HEK293 (cell line): ENCODE results near the gene KIAA1671.

ENCODE experiments used
- CTCF ChIA-PET: fragments of 350-600 bp; formaldehyde crosslinking; extraction: SDS; loops from one replicate; lab custom pipeline; 2021; ENCODE audit warnings: antibody characterized with exemption; lab: Yijun Ruan, JAX
- POLR2A ChIA-PET: fragments of 300-600 bp; formaldehyde crosslinking; extraction: SDS; loops from one replicate; lab custom pipeline; 2020; ENCODE audit warnings: antibody characterized with exemption, inconsistent platforms; lab: Yijun Ruan, JAX
- H3K27ac ChIP-seq: fragments of 200-500 bp; sonication (Bioruptor generic); 2 replicates; pipeline ENCODE4 v1.5.1; 2014; ENCODE audit warnings: low read depth, low read length, control low read depth, inconsistent platforms; ENCODE audit errors: extremely low read depth
- H3K36me3 ChIP-seq, 2 experiments: fragments of 200-500 bp in 1 of 2; sonication (Bioruptor generic) in 1 of 2; 1 replicate in 1 of 2; 2 replicates in 1 of 2; pipeline ENCODE4 v1.5.1; 2014 to 2017; ENCODE audit warnings: inconsistent platforms in 2 of 2, low read length in 2 of 2; ENCODE audit not compliant: control insufficient read depth in 2 of 2, insufficient read depth in 1 of 2
- H3K4me1 ChIP-seq: fragments of 200-500 bp; sonication (Bioruptor generic); 2 replicates; pipeline ENCODE4 v1.5.1; 2014; ENCODE audit warnings: mild to moderate bottlenecking, low read length, inconsistent platforms; ENCODE audit not compliant: control insufficient read depth, insufficient read depth
- H3K4me3 ChIP-seq: 2 replicates; pipeline ENCODE4 v1.5.1; 2011; ENCODE audit warnings: low read depth, mild to moderate bottlenecking, control low read depth, low read length, moderate library complexity
- H3K9me3 ChIP-seq: fragments of 200-500 bp; sonication (Bioruptor generic); 2 replicates; pipeline ENCODE4 v1.5.1; 2014; ENCODE audit warnings: low read depth, low read length, inconsistent platforms; ENCODE audit not compliant: control insufficient read depth, insufficient read depth
- GLIS1 ChIP-seq: fragments of 450-650 bp; formaldehyde crosslinking; IDR thresholded peaks from 2 replicates; pipeline ENCODE4 v1.5.1; 2016; ENCODE audit warnings: missing biosample characterization, missing genetic modification characterization
- TSHZ1 ChIP-seq: fragments of 450-650 bp; formaldehyde crosslinking; IDR thresholded peaks from 2 replicates; pipeline ENCODE4 v1.5.1; 2016; ENCODE audit warnings: missing biosample characterization, missing genetic modification characterization, borderline replicate concordance
- ZBTB49 ChIP-seq: fragments of 450-650 bp; formaldehyde crosslinking; IDR thresholded peaks from 2 replicates; pipeline ENCODE4 v1.5.1; 2016; ENCODE audit warnings: missing biosample characterization, missing genetic modification characterization, low read depth
- ZFHX2 ChIP-seq: fragments of 450-650 bp; formaldehyde crosslinking; conservative IDR thresholded peaks from 2 replicates; pipeline ENCODE4 v1.5.1; 2016; ENCODE audit warnings: missing biosample characterization, missing genetic modification characterization
- ZNF114 ChIP-seq: fragments of 450-650 bp; formaldehyde crosslinking; IDR thresholded peaks from 2 replicates; pipeline ENCODE4 v1.5.0; 2017; ENCODE audit warnings: missing biosample characterization, missing genetic modification characterization
- ZNF211 ChIP-seq: fragments of 450-650 bp; formaldehyde crosslinking; IDR thresholded peaks from 2 replicates; pipeline ENCODE4 v1.5.1; 2016; ENCODE audit warnings: low read depth, missing biosample characterization, missing genetic modification characterization
- ZNF280C ChIP-seq: fragments of 450-650 bp; formaldehyde crosslinking; IDR thresholded peaks from 2 replicates; pipeline ENCODE4 v1.5.1; 2016; ENCODE audit warnings: missing biosample characterization, missing genetic modification characterization
- ZNF449 ChIP-seq: fragments of 450-650 bp; formaldehyde crosslinking; IDR thresholded peaks from 2 replicates; pipeline ENCODE4 v1.5.1; 2017; ENCODE audit warnings: missing biosample characterization, mild to moderate bottlenecking, missing genetic modification characterization, moderate library complexity
- ZNF621 ChIP-seq: fragments of 450-650 bp; formaldehyde crosslinking; IDR thresholded peaks from 2 replicates; pipeline ENCODE4 v1.5.1; 2017; ENCODE audit warnings: missing biosample characterization, missing genetic modification characterization
- ZNF664 ChIP-seq: fragments of 450-650 bp; formaldehyde crosslinking; IDR thresholded peaks from 2 replicates; pipeline ENCODE4 v1.5.1; 2016; ENCODE audit warnings: missing biosample characterization, missing genetic modification characterization
- ZNF701 ChIP-seq: fragments of 450-650 bp; formaldehyde crosslinking; IDR thresholded peaks from 2 replicates; pipeline ENCODE4 v1.5.1; 2016; ENCODE audit warnings: missing biosample characterization, missing genetic modification characterization
- ZNF707 ChIP-seq: fragments of 450-650 bp; formaldehyde crosslinking; IDR thresholded peaks from 2 replicates; pipeline ENCODE4 v1.5.1; 2016; ENCODE audit warnings: missing biosample characterization, missing genetic modification characterization
- ZNF747 ChIP-seq: fragments of 450-650 bp; formaldehyde crosslinking; IDR thresholded peaks from 2 replicates; pipeline ENCODE4 v1.5.1; 2016; ENCODE audit warnings: missing biosample characterization, missing genetic modification characterization
- ZNF777 ChIP-seq: fragments of 450-650 bp; formaldehyde crosslinking; IDR thresholded peaks from 2 replicates; pipeline ENCODE4 v1.5.1; 2017; ENCODE audit warnings: missing biosample characterization, missing genetic modification characterization, borderline replicate concordance
- ZNF792 ChIP-seq: fragments of 450-650 bp; formaldehyde crosslinking; IDR thresholded peaks from 2 replicates; pipeline ENCODE4 v1.5.1; 2016; ENCODE audit warnings: missing biosample characterization, missing genetic modification characterization

The KIAA1671 gene

GRCh38 chr22:25208328-25208727 is 255.8 kb downstream of the KIAA1671 start (continued):
- TF ChIP-seq ZNF777 (tag by site-specific recombination) (no peak), ZNF792 (tag by site-specific recombination) (no peak), ZNF211 (no peak)

GRCh38 chr22:25208743-25209505 is 256.4 kb downstream of the KIAA1671 start:
- no peak for TF ChIP-seq TSHZ1 (tag by site-specific recombination)
- TF ChIP-seq ZNF707 (tag by site-specific recombination): no peak
- no peak for TF ChIP-seq GLIS1 (tag by site-specific recombination)
- TF ChIP-seq ZNF701 (tag by site-specific recombination): no peak
- no peak for TF ChIP-seq ZNF280C (tag by site-specific recombination)
- TF ChIP-seq ZBTB49: no peak
- no peak for TF ChIP-seq ZNF747 (tag by site-specific recombination)
- no peak for TF ChIP-seq ZNF621 (tag by site-specific recombination)
- no peak for TF ChIP-seq ZFHX2 (tag by site-specific recombination)
- CTCF ChIA-PET: no interaction called here
- no peaks in the 10 kb centered on the region for H3K4me1 ChIP-seq
- no peaks in the 10 kb centered on the region for H3K36me3 ChIP-seq
- H3K9me3 ChIP-seq: no peaks in the 10 kb centered on the region
- no peak overlapping the region for H3K4me3 ChIP-seq
- H3K27ac ChIP-seq: no peak overlapping the region
- POLR2A ChIA-PET: no interaction called here

GRCh38 chr22:25210793-25211192 is 258.3 kb downstream of the KIAA1671 start:
- 0 out of 2 replicates have a peak, but pooled peaks have one; percentile 24 for TF ChIP-seq ZNF664
- TF ChIP-seq ZNF114 (tag by site-specific recombination): no peak
- peak; percentile 71; the same call in 1 of the 2 replicates for TF ChIP-seq ZNF449 (tag by site-specific recombination)
- Histone ChIP-seq H3K27ac (no peak overlapping the region), H3K9me3 (no peaks in the 10 kb centered on the region; the same call in 1 of the 2 replicates), H3K36me3 (no peaks in the 10 kb centered on the region), H3K4me3 (no peak overlapping the region), H3K4me1 (no peaks in the 10 kb centered on the region)
- ChIA-PET POLR2A (no interaction called here), CTCF (interaction anchor here (2.4 to 3.0 kb wide), 2 partner anchors 9 to 123 kb away, joined by 10 to 18 read pairs; no protein-coding TSS in a partner anchor)
